Activated CD8-positive, alpha-beta T cell treated with anti-CD3 and anti-CD28 coated beads for 36 hours (primary cell): ENCODE measurements around the gene TNRC6B. TPM values are rescaled to one million over a fixed set of nuclear protein-coding genes. Genes with fewer than 3 reads are reported as not detected.
A peak's percentile ranks its signal among the peaks of the same experiment; 100 is the strongest.

ENCODE experiments used
- ATAC-seq: fragments of 200-7000 bp; cut with Tn5 transposase; one replicate; pipeline ENCODE4 v1.10.0; 2021; ENCODE audit warnings: mild to moderate bottlenecking, moderate library complexity
- CTCF ChIA-PET: fragments of 350-600 bp; sonication (Branson Sonifier 250); formaldehyde crosslinking; loops from one replicate; lab custom pipeline; 2021; ENCODE audit warnings: antibody characterized with exemption; lab: Charles Lee
- POLR2A ChIA-PET: fragments of 350-600 bp; sonication (Branson Sonifier 250); formaldehyde crosslinking; loops from one replicate; lab custom pipeline; 2021; ENCODE audit warnings: antibody characterized with exemption; lab: Charles Lee
- DNase-seq: peaks from one replicate; pipeline ENCODE4 v3.0.0-alpha.2; 2020
- H3K27ac Mint-ChIP-seq: one replicate; pipeline ENCODE4 v1.8.0; 2021; ENCODE audit warnings: mild to moderate bottlenecking, mixed read lengths
- H3K27me3 Mint-ChIP-seq: one replicate; pipeline ENCODE4 v1.8.0; 2021; ENCODE audit warnings: mixed read lengths
- H3K36me3 Mint-ChIP-seq: one replicate; pipeline ENCODE4 v1.8.0; 2021; ENCODE audit warnings: low read depth, mixed read lengths
- H3K4me1 Mint-ChIP-seq: one replicate; pipeline ENCODE4 v1.8.0; 2021; ENCODE audit warnings: low read depth, mixed read lengths
- H3K4me3 Mint-ChIP-seq: one replicate; pipeline ENCODE4 v1.8.0; 2021; ENCODE audit warnings: mild to moderate bottlenecking, moderate library complexity, mixed read lengths
- H3K9me3 Mint-ChIP-seq: one replicate; pipeline ENCODE4 v1.8.0; 2021; ENCODE audit warnings: mixed read lengths
- CTCF ChIP-seq: fragments of 200-600 bp; IDR thresholded peaks from one replicate; pipeline ENCODE4 v1.8.0; 2022; ENCODE audit warnings: antibody characterized with exemption, mild to moderate bottlenecking
- intact Hi-C: fragments of 100-400 bp; cut with micrococcal nuclease; formaldehyde crosslinking; loops from one replicate; pipeline ENCODE4 v1.10.0; 2022
- total RNA-seq, 2 experiments: library from RNA; stranded (reverse); gene quantifications; one replicate each; pipeline ENCODE4 v1.2.3, GENCODE V29; 2021

The TNRC6B gene
- total RNA-seq, 2 experiments from 2014 or later = 42.6 to 45.2 TPM

DNA sequence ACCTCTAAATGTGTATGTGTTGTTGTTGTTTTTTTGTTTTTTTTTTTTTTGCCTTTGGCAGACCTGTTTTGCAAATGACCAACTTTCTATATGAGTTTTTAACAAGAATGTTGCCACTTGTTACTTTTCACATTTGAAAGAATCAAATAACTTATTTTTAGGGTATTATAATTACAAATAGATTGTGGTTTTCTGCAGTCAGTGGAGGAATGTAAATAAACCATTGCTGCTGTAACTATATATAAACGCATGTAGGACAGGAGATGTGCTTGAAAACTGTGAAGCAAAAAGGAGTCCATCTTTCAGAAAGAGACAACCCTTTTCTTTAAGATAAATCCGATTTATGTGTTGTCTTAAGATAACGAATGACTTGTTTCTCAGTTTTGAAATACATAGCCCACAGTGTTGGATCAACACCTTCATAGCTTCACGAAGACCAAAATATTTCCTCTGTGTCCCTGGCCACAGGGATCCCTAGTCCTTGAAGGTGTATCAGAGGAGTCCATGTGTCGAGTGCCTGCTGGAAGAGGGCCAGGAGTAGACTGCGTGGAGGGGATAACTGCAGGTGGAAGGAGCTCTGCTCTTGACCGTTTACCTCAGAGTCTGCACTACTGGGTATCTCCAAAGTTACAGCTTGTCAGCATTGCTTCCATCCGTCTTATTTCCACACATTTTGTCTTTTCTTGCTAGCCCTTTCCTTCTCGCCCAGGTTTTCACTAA lies 24.7 kb downstream of the TNRC6B start:
- H3K27me3 Mint-ChIP-seq = no peaks in the 10 kb centered on the region
- DNase-seq (no peak), ATAC-seq (no peak)
- intact Hi-C loops = no loop called here
- H3K9me3 Mint-ChIP-seq = no peaks in the 10 kb centered on the region
- H3K4me1 Mint-ChIP-seq = peaks cover 61% of the 10 kb centered on the region
- H3K4me3 Mint-ChIP-seq = no peak overlapping the region
- peak overlapping the region; percentile 90 for H3K27ac Mint-ChIP-seq
- CTCF ChIA-PET = interaction anchor here (0.7 to 2.6 kb wide), 5 partner anchors 9 to 147 kb away, joined by 3 to 13 read pairs (median 3); partner anchors contain the start of genes ADSL and TNRC6B
- POLR2A ChIA-PET = interaction anchor here (0.9 to 2.2 kb wide), 5 partner anchors 10 to 85 kb away, joined by 4 to 9 read pairs (median 5); partner anchors contain the start of gene TNRC6B
- H3K36me3 Mint-ChIP-seq = no peaks in the 10 kb centered on the region
- TF ChIP-seq CTCF = no peak

- ChIA-PET CTCF (interaction anchor here (0.6 to 2.6 kb wide), 3 partner anchors 23 to 144 kb away, joined by 3 to 13 read pairs (median 9); partner anchors contain the start of gene ADSL), POLR2A (interaction anchor here (0.9 to 2.1 kb wide), 3 partner anchors 11 to 159 kb away, joined by 4 to 9 read pairs (median 5); partner anchors contain the start of gene TNRC6B)
- H3K27me3 Mint-ChIP-seq = no peaks in the 10 kb centered on the region
- peak overlapping the region; percentile 90 for H3K27ac Mint-ChIP-seq
- no peaks in the 10 kb centered on the region for H3K9me3 Mint-ChIP-seq
- ATAC-seq = peak; percentile 95
- DNase-seq = peak; percentile 61
- H3K4me3 Mint-ChIP-seq = peak overlapping the region; percentile 42
- peaks cover 64% of the 10 kb centered on the region for H3K4me1 Mint-ChIP-seq
- H3K36me3 Mint-ChIP-seq = no peaks in the 10 kb centered on the region
- TF ChIP-seq CTCF = no peak
- intact Hi-C loops = no loop called here
Observed at GRCh38 chr22:40203572-40203971, 25.8 kb downstream of the TNRC6B start.

- Mint-ChIP-seq H3K27ac (peak overlapping the region; percentile 90), H3K9me3 (no peaks in the 10 kb centered on the region), H3K36me3 (no peaks in the 10 kb centered on the region), H3K4me3 (no peak overlapping the region), H3K27me3 (no peaks in the 10 kb centered on the region), H3K4me1 (peaks cover 61% of the 10 kb centered on the region)
- TF ChIP-seq CTCF = no peak
- DNase-seq = no peak
- ATAC-seq = no peak
- intact Hi-C loops = no loop called here
- ChIA-PET CTCF (no interaction called here), POLR2A (interaction anchor here (1.4 kb wide), 1 partner anchor 27 kb away, joined by 5 read pairs; the partner anchor contains the start of gene TNRC6B)
Observed at GRCh38 chr22:40204321-40205116, 26.8 kb downstream of the TNRC6B start.

DNA sequence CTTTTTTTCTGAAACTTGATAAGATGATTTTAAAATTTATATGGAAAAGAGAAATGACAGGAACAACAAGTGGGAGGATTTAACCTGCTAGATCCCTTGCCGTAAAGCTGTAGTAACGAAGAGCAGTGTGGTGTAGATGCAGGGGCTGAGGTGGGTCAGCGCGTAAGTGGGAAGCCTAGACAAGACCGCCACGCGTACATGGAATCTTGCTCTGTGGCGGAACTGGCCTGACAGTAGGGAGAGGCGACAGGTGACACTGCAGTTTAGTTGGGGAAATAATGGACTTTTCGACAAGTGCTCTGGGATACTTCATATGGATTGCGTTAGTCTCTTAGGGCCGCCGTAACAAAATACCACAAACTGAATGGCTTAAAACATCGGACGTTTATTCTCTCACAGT lies 28.8 kb downstream of the TNRC6B start:
- H3K4me3 Mint-ChIP-seq = no peak overlapping the region
- ATAC-seq (no peak), DNase-seq (no peak)
- H3K4me1 Mint-ChIP-seq = peaks cover 69% of the 10 kb centered on the region
- H3K27ac Mint-ChIP-seq = no peak overlapping the region
- POLR2A ChIA-PET = interaction anchor here (1.6 kb wide), 1 partner anchor 9 kb away, joined by 3 read pairs; no protein-coding TSS in a partner anchor
- H3K36me3 Mint-ChIP-seq = no peaks in the 10 kb centered on the region
- H3K27me3 Mint-ChIP-seq = no peaks in the 10 kb centered on the region
- TF ChIP-seq CTCF = no peak
- no peaks in the 10 kb centered on the region for H3K9me3 Mint-ChIP-seq
- CTCF ChIA-PET = interaction anchor here (1.1 kb wide), 1 partner anchor 29 kb away, joined by 3 read pairs; the partner anchor contains the start of gene TNRC6B
- intact Hi-C loops = no loop called here
